Astrocyte (in vitro differentiated cells and primary cell): ENCODE measurements around the gene CD164.

Experiments used
- EZH2 ChIP-seq: IDR thresholded peaks from 2 replicates; pipeline ENCODE4 v1.6.1; 2012; ENCODE audit warnings: mild to moderate bottlenecking, low read length, inconsistent platforms; ENCODE audit not compliant: insufficient read depth
- TF ChIP-seq, protein P1 (sequence below): IDR thresholded peaks from 2 replicates; pipeline ENCODE4 v1.5.1; 2011; ENCODE audit warnings: low read depth, mild to moderate bottlenecking, inconsistent platforms, low read length, moderate library complexity; ENCODE audit not compliant: insufficient read depth

DNA sequence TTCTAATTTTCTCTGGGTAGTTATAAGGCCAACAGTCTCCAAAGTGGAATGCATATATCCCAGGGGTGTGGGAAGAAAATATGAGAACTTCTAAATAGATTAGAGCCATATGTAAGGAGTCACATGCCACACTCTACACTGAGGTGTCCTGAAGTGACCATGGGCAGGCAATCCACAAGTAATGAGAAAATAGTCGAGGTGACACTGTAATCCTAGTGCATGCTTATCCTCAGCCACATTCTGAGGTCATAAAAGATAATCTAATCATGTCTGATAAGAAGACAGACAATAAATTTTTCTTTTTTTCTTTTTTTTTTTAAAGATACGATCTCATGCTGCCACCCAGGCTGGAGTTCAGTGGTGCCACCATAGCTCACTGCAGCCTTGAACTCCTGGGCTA is 62.2 kb downstream of the CD164 start:
- TF ChIP-seq, protein P1, sequence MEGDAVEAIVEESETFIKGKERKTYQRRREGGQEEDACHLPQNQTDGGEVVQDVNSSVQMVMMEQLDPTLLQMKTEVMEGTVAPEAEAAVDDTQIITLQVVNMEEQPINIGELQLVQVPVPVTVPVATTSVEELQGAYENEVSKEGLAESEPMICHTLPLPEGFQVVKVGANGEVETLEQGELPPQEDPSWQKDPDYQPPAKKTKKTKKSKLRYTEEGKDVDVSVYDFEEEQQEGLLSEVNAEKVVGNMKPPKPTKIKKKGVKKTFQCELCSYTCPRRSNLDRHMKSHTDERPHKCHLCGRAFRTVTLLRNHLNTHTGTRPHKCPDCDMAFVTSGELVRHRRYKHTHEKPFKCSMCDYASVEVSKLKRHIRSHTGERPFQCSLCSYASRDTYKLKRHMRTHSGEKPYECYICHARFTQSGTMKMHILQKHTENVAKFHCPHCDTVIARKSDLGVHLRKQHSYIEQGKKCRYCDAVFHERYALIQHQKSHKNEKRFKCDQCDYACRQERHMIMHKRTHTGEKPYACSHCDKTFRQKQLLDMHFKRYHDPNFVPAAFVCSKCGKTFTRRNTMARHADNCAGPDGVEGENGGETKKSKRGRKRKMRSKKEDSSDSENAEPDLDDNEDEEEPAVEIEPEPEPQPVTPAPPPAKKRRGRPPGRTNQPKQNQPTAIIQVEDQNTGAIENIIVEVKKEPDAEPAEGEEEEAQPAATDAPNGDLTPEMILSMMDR: no peak
- no peak for TF ChIP-seq EZH2
